ENCODE measurements around the gene PWWP2B.
"Not testable (repeated sequence)": the region's sequence is repeated elsewhere in the genome, so short reads cannot be mapped to it uniquely, and the experiment has no call there.

Gene PWWP2B

GRCh38 chr10:132381741-132382140 lies 15.3 kb upstream of the PWWP2B start:
- DNase-seq (ENCODE audit: low read depth, low spot score): no peak

- no peak for DNase-seq (ENCODE audit: low read depth, low spot score)
These were observed 14.6 kb upstream of the PWWP2B start for GRCh38 chr10:132382231-132382922.

GRCh38 chr10:132383101-132383500 lies 13.9 kb upstream of the PWWP2B start:
- DNase-seq (ENCODE audit: low read depth, low spot score): no peak

- no peak for DNase-seq (ENCODE audit: low read depth, low spot score)
These were observed 13.2 kb upstream of the PWWP2B start for GRCh38 chr10:132383751-132384196.

- no peak for DNase-seq (ENCODE audit: low read depth, low spot score)
These were observed 12.2 kb upstream of the PWWP2B start for GRCh38 chr10:132384618-132385388.

- no peak for DNase-seq (ENCODE audit: low read depth, low spot score)
These were observed 11.7 kb upstream of the PWWP2B start for GRCh38 chr10:132385389-132385667.

GRCh38 chr10:132385721-132386418 lies 11.1 kb upstream of the PWWP2B start:
- no peak for DNase-seq (ENCODE audit: low read depth, low spot score)

GRCh38 chr10:132386419-132386831 lies 10.6 kb upstream of the PWWP2B start:
- DNase-seq (ENCODE audit: low read depth, low spot score): no peak

- DNase-seq (ENCODE audit: low read depth, low spot score): not testable (repeated sequence)
These were observed 10.1 kb upstream of the PWWP2B start for GRCh38 chr10:132386896-132387295.

- peak; percentile 59 for DNase-seq (ENCODE audit: low read depth, low spot score)
These were observed 9.2 kb upstream of the PWWP2B start for GRCh38 chr10:132387764-132388210.

GRCh38 chr10:132388891-132389432 lies 8.0 kb upstream of the PWWP2B start:
- DNase-seq (ENCODE audit: low read depth, low spot score): no peak

GRCh38 chr10:132389433-132390169 lies 7.4 kb upstream of the PWWP2B start:
- DNase-seq (ENCODE audit: low read depth, low spot score): no peak

- DNase-seq (ENCODE audit: low read depth, low spot score): no peak
These were observed 6.7 kb upstream of the PWWP2B start for GRCh38 chr10:132390170-132390920.

- DNase-seq (ENCODE audit: low read depth, low spot score): no peak
These were observed 5.9 kb upstream of the PWWP2B start for GRCh38 chr10:132390921-132391675.

GRCh38 chr10:132391676-132392020 lies 5.4 kb upstream of the PWWP2B start:
- DNase-seq (ENCODE audit: low read depth, low spot score): no peak

GRCh38 chr10:132392184-132392800 lies 4.7 kb upstream of the PWWP2B start:
- no peak for DNase-seq (ENCODE audit: low read depth, low spot score)

GRCh38 chr10:132392811-132393694 lies 3.9 kb upstream of the PWWP2B start:
- DNase-seq (ENCODE audit: low read depth, low spot score): no peak

- no peak for DNase-seq (ENCODE audit: low read depth, low spot score)
These were observed 3.3 kb upstream of the PWWP2B start for GRCh38 chr10:132393695-132394181.

All from activated CD4-positive, CD25-positive, alpha-beta regulatory T cell treated with anti-CD3 and anti-CD28 coated beads, Interleukin-2, amount 50 U/mL, for 16 hours (primary cell).